Panc1 (cell line): ENCODE data around the gene PARP15.
"Not testable (repeated sequence)": the region's sequence is repeated elsewhere in the genome, so short reads cannot be mapped to it uniquely, and the experiment has no call there.

Experiments used
- POLR2AphosphoS5 ChIP-seq: IDR thresholded peaks from 2 replicates; pipeline ENCODE4 v1.6.1; 2012; ENCODE audit warnings: mild to moderate bottlenecking, low read depth, low read length, moderate library complexity
- TF ChIP-seq, protein P1 (sequence below): fragments of 450-650 bp; IDR thresholded peaks from 2 replicates; pipeline ENCODE4 v1.5.1; 2017; ENCODE audit warnings: mild to moderate bottlenecking

DNA sequence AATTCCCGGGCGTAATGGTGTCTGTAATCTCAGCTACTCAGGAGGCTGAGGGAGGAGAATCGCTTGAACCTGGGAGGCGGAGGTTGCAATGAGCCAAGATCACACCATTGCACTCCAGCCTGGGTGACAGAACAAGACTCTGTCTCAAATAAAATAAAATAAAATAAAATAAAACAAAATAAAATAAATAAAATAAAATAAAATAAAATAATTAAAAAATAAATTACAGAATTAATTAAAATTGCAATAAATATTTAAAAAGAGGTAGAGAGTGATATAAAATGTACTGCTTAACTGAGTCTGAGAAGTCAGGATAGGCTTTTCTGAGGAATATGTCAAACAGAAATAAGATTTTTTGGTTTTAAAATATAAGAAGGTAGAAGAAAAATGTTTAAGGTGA lies 80.9 kb downstream of the PARP15 start:
- TF ChIP-seq, protein P1, sequence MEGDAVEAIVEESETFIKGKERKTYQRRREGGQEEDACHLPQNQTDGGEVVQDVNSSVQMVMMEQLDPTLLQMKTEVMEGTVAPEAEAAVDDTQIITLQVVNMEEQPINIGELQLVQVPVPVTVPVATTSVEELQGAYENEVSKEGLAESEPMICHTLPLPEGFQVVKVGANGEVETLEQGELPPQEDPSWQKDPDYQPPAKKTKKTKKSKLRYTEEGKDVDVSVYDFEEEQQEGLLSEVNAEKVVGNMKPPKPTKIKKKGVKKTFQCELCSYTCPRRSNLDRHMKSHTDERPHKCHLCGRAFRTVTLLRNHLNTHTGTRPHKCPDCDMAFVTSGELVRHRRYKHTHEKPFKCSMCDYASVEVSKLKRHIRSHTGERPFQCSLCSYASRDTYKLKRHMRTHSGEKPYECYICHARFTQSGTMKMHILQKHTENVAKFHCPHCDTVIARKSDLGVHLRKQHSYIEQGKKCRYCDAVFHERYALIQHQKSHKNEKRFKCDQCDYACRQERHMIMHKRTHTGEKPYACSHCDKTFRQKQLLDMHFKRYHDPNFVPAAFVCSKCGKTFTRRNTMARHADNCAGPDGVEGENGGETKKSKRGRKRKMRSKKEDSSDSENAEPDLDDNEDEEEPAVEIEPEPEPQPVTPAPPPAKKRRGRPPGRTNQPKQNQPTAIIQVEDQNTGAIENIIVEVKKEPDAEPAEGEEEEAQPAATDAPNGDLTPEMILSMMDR = not testable (repeated sequence)
- not testable (repeated sequence) for TF ChIP-seq POLR2AphosphoS5
